Osteocyte (in vitro differentiated cells): ENCODE results near the gene TF. TPM values are rescaled to one million over a fixed set of nuclear protein-coding genes. Genes with fewer than 3 reads are reported as not detected.

ENCODE experiments used
- DNase-seq: peaks from one replicate; pipeline ENCODE4 v3.0.0; 2021; ENCODE audit warnings: mixed read lengths; ENCODE audit not compliant: unreplicated experiment; ENCODE audit errors: extremely low spot score
- H3K27ac Mint-ChIP-seq: one replicate; pipeline ENCODE4 v1.8.0; 2021; ENCODE audit warnings: mild to moderate bottlenecking, mixed read lengths; ENCODE audit not compliant: unreplicated experiment
- H3K27me3 Mint-ChIP-seq: one replicate; pipeline ENCODE4 v1.8.0; 2021; ENCODE audit warnings: mixed read lengths; ENCODE audit not compliant: unreplicated experiment
- H3K36me3 Mint-ChIP-seq: one replicate; pipeline ENCODE4 v1.8.0; 2021; ENCODE audit warnings: mixed read lengths; ENCODE audit not compliant: unreplicated experiment
- H3K4me1 Mint-ChIP-seq: one replicate; pipeline ENCODE4 v1.8.0; 2021; ENCODE audit warnings: mixed read lengths; ENCODE audit not compliant: unreplicated experiment
- H3K4me3 Mint-ChIP-seq: one replicate; pipeline ENCODE4 v1.8.0; 2021; ENCODE audit warnings: mild to moderate bottlenecking, moderate library complexity, mixed read lengths; ENCODE audit not compliant: unreplicated experiment
- H3K9me3 Mint-ChIP-seq: one replicate; pipeline ENCODE4 v1.8.0; 2021; ENCODE audit warnings: mixed read lengths; ENCODE audit not compliant: unreplicated experiment
- CTCF ChIP-seq: fragments of 200-600 bp; sonication (generic); IDR thresholded peaks from 2 replicates; pipeline ENCODE4 v1.5.0; 2021; ENCODE audit warnings: antibody characterized with exemption, mild to moderate bottlenecking, moderate library complexity
- total RNA-seq: library from RNA; stranded (reverse); gene quantifications from 2 replicates; pipeline ENCODE4 v1.2.1, GENCODE V29; 2021

Gene TF
- total RNA-seq, 1 donor from 2014 or later: 2.0 TPM

DNA sequence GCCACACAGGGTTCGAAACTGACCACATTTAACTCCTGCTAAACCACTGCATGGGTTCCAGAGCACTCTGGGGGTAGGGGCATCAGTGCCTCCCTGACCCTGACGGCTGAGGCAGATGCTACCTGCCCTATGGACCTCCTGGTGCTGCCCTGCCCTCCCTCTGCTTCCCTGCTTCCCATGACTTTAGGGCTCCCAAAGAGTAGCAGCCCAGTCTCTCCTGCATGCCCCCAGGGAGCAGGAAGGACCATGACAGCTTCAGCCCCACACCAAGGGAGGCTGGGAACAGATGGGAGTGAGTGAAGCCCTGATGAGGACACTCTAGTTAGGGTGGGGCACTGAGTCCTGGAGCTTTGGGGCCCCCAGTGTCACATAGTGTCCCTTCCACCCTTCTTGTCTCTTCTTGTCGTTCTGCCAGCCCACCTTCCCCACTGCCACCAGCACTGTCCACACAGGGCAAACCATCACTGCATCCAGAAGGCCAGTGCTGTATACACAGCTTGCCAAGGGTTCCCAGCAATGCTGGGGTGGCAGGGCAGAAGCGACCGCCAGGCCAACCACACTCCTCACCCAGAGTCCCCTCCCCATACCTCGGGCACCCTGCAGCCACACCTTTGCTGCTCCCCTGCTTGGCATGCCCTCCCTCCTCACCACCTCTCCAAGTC is 90.4 kb downstream of the TF start:
- Mint-ChIP-seq H3K4me1 (no peaks in the 10 kb centered on the region), H3K4me3 (no peak overlapping the region), H3K36me3 (no peaks in the 10 kb centered on the region), H3K27me3 (no peaks in the 10 kb centered on the region), H3K27ac (no peak overlapping the region), H3K9me3 (no peaks in the 10 kb centered on the region)
- TF ChIP-seq CTCF: no peak
- peak; percentile 72 for DNase-seq

- no peaks in the 10 kb centered on the region for H3K9me3 Mint-ChIP-seq
- peak; percentile 74 for DNase-seq
- H3K27me3 Mint-ChIP-seq: no peaks in the 10 kb centered on the region
- no peak for TF ChIP-seq CTCF
- H3K4me3 Mint-ChIP-seq: no peak overlapping the region
- no peak overlapping the region for H3K27ac Mint-ChIP-seq
- H3K36me3 Mint-ChIP-seq: no peaks in the 10 kb centered on the region
- H3K4me1 Mint-ChIP-seq: no peaks in the 10 kb centered on the region
These were observed 91.5 kb downstream of the TF start for GRCh38 chr3:133837487-133838295.

- H3K4me1 Mint-ChIP-seq: peaks cover under 1% of the 10 kb centered on the region
- H3K27me3 Mint-ChIP-seq: no peaks in the 10 kb centered on the region
- H3K4me3 Mint-ChIP-seq: no peak overlapping the region
- DNase-seq: peak; percentile 75
- H3K36me3 Mint-ChIP-seq: no peaks in the 10 kb centered on the region
- H3K9me3 Mint-ChIP-seq: no peaks in the 10 kb centered on the region
- TF ChIP-seq CTCF: no peak
- H3K27ac Mint-ChIP-seq: no peak overlapping the region
These were observed 92.2 kb downstream of the TF start for GRCh38 chr3:133838296-133838789.

GRCh38 chr3:133838916-133839800 is 93.0 kb downstream of the TF start:
- H3K4me1 Mint-ChIP-seq: peaks cover 9% of the 10 kb centered on the region
- H3K36me3 Mint-ChIP-seq: no peaks in the 10 kb centered on the region
- H3K27ac Mint-ChIP-seq: no peak overlapping the region
- H3K4me3 Mint-ChIP-seq: no peak overlapping the region
- TF ChIP-seq CTCF: no peak
- H3K9me3 Mint-ChIP-seq: no peaks in the 10 kb centered on the region
- DNase-seq: peak; percentile 77
- H3K27me3 Mint-ChIP-seq: no peaks in the 10 kb centered on the region
